Measurements from ENCODE around the gene EPHA2.

Gene EPHA2

DNA sequence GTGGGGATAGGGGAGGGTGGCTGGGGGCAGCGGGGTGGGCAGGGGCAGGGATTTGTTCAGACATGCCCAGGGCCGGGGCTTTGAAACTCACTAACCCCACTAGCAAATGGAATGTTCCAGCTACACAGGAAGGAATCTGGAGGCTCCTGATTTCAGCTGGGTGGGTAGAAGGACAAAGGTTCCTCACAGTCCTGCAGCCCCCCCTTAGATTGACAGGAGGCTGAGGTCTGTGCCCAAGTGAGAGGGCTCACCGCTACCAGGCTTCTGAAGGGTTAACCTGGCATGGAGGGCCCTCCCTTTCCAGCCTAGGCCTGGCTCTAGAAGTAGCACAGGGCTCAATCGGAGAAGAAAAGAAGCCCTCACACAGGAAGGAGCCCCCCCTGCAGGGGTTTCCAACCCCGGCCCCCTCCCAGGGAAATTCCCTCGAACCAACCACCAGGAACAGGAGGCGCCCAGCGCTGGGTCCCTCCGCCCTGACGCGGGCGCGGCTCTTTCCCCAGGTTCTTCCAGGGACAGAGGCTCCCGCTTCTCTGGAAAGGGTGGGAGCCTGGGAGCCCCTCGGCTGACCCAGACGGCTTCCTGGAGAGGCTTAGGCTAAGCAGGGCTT is 3.3 kb downstream of the EPHA2 start:
- Histone ChIP-seq H3K9ac (ENCODE audit: low read length) (no peak overlapping the region), H4K20me1 (ENCODE audit: low read depth, low read length) (no peaks in the 10 kb centered on the region), H3K4me3 (ENCODE audit: insufficient read depth, low read length, poor library complexity, severe bottlenecking) (no peak overlapping the region), H3K9me3 (ENCODE audit: insufficient read depth, low read length) (no peaks in the 10 kb centered on the region), H3F3A (ENCODE audit: insufficient read depth) (no peaks in the 10 kb centered on the region), H3K27me3 (ENCODE audit: low read length) (no peaks in the 10 kb centered on the region), H3K79me2 (ENCODE audit: insufficient read depth, low read length) (no peaks in the 10 kb centered on the region), H3K9me2 (replicated peaks; ENCODE audit: insufficient read depth, low read length) (no peaks in the 10 kb centered on the region), H2AFZ (ENCODE audit: low read depth, low read length, severe bottlenecking) (no peak overlapping the region), H3K4me2 (ENCODE audit: low read depth, low read length, poor library complexity, severe bottlenecking) (no peak overlapping the region), H3K27ac (ENCODE audit: low read depth, low read length) (no peak overlapping the region), H3K36me3 (ENCODE audit: low read length) (no peaks in the 10 kb centered on the region)
- TF ChIP-seq EZH2phosphoT487 (conservative IDR thresholded peaks at IDR 0.05; ENCODE audit: low read length) (no peak), CTCF (IDR thresholded peaks at IDR 0.05; ENCODE audit: insufficient read depth, low read length, poor library complexity, severe bottlenecking) (no peak)

DNA sequence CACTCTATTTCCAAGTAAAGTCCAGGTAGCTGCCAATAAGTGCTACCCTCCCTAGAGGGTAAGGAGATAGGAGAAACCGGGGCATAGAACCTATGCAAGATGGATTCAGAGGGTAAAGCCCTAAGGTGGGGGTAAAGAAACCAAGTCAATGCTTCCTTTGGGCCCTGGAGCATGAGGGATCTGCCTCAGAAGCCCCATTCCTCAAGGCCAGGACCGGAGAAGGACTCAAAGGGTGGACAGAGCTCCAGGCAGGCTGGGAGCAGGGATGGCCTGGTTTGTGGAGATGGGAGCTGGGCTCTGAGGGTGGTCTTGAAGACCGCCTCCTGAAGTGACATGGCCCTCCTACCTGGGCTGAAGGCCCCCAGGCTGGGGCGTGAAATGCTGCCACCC is 3.9 kb downstream of the EPHA2 start:
- H3K9me2 ChIP-seq (replicated peaks; ENCODE audit: insufficient read depth, low read length): no peaks in the 10 kb centered on the region
- no peaks in the 10 kb centered on the region for H3K79me2 ChIP-seq (ENCODE audit: insufficient read depth, low read length)
- no peaks in the 10 kb centered on the region for H4K20me1 ChIP-seq (ENCODE audit: low read depth, low read length)
- H3K9ac ChIP-seq (ENCODE audit: low read length): no peak overlapping the region
- H3K4me2 ChIP-seq (ENCODE audit: low read depth, low read length, poor library complexity, severe bottlenecking): no peak overlapping the region
- H3K4me3 ChIP-seq (ENCODE audit: insufficient read depth, low read length, poor library complexity, severe bottlenecking): no peak overlapping the region
- no peaks in the 10 kb centered on the region for H3F3A ChIP-seq (ENCODE audit: insufficient read depth)
- H3K27ac ChIP-seq (ENCODE audit: low read depth, low read length): no peak overlapping the region
- no peaks in the 10 kb centered on the region for H3K27me3 ChIP-seq (ENCODE audit: low read length)
- no peaks in the 10 kb centered on the region for H3K9me3 ChIP-seq (ENCODE audit: insufficient read depth, low read length)
- no peaks in the 10 kb centered on the region for H3K36me3 ChIP-seq (ENCODE audit: low read length)
- no peak overlapping the region for H2AFZ ChIP-seq (ENCODE audit: low read depth, low read length, severe bottlenecking)
- TF ChIP-seq EZH2phosphoT487 (conservative IDR thresholded peaks at IDR 0.05; ENCODE audit: low read length): no peak
- no peak for TF ChIP-seq CTCF (IDR thresholded peaks at IDR 0.05; ENCODE audit: insufficient read depth, low read length, poor library complexity, severe bottlenecking)

- no peaks in the 10 kb centered on the region for H3K27me3 ChIP-seq (ENCODE audit: low read length)
- H3K9ac ChIP-seq (ENCODE audit: low read length): no peak overlapping the region
- TF ChIP-seq CTCF (IDR thresholded peaks at IDR 0.05; ENCODE audit: insufficient read depth, low read length, poor library complexity, severe bottlenecking): no peak
- no peak for TF ChIP-seq EZH2phosphoT487 (conservative IDR thresholded peaks at IDR 0.05; ENCODE audit: low read length)
- no peak overlapping the region for H2AFZ ChIP-seq (ENCODE audit: low read depth, low read length, severe bottlenecking)
- H3K4me2 ChIP-seq (ENCODE audit: low read depth, low read length, poor library complexity, severe bottlenecking): no peak overlapping the region
- H3K36me3 ChIP-seq (ENCODE audit: low read length): no peaks in the 10 kb centered on the region
- H3K9me3 ChIP-seq (ENCODE audit: insufficient read depth, low read length): no peaks in the 10 kb centered on the region
- H3K9me2 ChIP-seq (replicated peaks; ENCODE audit: insufficient read depth, low read length): no peaks in the 10 kb centered on the region
- H3K27ac ChIP-seq (ENCODE audit: low read depth, low read length): no peak overlapping the region
- H3F3A ChIP-seq (ENCODE audit: insufficient read depth): no peaks in the 10 kb centered on the region
- H3K79me2 ChIP-seq (ENCODE audit: insufficient read depth, low read length): no peaks in the 10 kb centered on the region
- no peaks in the 10 kb centered on the region for H4K20me1 ChIP-seq (ENCODE audit: low read depth, low read length)
- no peak overlapping the region for H3K4me3 ChIP-seq (ENCODE audit: insufficient read depth, low read length, poor library complexity, severe bottlenecking)
Observed at GRCh38 chr1:16151196-16151994, 4.5 kb downstream of the EPHA2 start.
